Measurements from ENCODE around the gene SERP2.
"Not testable (repeated sequence)": the region's sequence is repeated elsewhere in the genome, so short reads cannot be mapped to it uniquely, and the experiment has no call there.

The SERP2 gene

DNA sequence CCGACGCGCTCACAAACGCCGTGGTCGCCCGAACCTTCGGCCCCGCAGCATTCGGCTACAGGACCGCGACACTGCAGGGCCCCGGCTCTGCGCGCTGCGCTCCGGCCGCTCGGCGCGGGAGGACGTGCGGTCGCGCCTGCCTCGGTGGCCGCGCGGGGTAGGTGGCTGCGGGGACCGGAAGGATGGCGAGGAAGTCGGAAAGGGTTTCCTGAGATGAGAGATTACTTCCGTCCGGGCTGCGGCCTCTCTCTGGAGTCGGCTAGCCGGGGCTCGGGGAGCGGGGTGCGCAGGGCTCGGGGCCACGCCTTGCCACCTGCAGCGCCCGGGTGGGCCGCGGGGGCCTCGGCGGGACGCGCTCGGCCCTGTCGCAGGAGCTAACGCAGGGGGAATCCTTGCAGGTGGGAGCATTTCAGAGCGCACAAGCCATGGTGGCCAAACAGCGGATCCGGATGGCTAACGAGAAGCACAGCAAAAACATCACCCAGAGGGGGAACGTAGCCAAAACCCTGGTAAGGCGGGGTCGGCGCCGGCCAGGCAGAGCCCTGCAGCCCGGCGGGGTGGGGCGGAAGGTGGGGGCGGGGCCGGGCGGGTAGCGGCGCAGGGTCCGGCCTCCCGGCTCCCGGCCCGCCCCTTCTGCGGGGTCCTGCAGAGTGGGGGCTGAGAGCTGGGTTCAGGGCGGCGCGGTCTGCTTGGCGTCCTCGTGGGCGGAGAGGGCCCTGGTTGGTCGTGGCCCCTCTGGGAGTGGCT lies at the start of gene SERP2:
TSS of gene SERP2 (plus strand) at position 224 of the 747 bp plus-strand sequence. CDS start at position 426, 202 bp downstream.
- DNase-seq (ENCODE audit: low read depth), result no peak

GRCh38 chr13:44326961-44327360 lies 46.7 kb upstream of the SERP2 start:
- no peak for DNase-seq (ENCODE audit: low read depth)

DNA sequence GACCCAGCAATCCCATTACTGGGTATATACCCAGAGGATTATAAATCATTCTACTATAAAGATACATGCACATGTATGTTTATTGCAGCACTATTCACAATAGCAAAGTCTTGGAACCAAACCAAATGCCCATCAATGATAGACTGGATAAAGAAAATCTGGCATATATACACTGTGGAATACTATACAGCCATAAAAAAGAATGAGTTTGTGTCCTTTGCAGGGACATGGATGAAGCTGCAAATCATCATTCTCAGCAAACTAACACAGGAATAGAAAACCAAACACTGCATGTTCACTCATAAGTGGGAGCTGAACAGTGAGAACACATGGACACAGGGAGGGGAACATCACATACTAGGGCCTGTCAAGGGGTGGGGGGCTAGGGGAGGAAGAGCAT lies 44.6 kb upstream of the SERP2 start:
- not testable (repeated sequence) for DNase-seq (ENCODE audit: low read depth)

DNA sequence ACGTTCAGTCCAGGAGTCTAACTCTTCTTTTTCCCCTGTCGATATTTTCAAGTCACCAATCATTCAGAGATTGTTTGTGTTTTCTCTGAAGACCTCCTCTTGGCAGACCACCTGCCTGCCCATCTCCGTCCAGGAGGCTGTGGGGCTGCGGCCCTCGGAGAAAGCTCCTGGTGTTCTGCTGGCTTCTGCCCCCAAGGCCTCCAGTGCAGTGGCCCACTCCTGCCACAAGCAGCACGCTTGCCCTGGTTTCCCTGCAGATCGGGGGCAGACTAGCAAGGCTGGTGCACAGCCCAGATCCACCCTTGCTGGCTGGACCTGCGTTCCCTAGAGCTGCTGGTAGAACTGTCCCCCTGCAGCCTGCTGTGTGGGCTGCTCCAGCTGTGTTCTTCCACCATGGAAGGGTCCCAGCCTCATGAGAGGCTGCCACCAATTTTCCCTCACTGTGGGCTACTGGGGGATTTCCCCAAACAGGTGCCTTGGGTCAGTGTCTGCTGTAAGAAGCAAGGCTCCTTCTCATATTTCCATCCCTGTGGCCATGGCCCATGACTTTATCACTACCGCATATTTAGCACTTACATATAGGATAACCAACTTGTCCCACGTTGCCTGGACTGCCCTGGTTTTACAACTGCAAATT lies 43.6 kb upstream of the SERP2 start:
- no peak for DNase-seq (ENCODE audit: low read depth)

GRCh38 chr13:44331446-44331845 lies 42.2 kb upstream of the SERP2 start:
- no peak for DNase-seq (ENCODE audit: low read depth)

DNA sequence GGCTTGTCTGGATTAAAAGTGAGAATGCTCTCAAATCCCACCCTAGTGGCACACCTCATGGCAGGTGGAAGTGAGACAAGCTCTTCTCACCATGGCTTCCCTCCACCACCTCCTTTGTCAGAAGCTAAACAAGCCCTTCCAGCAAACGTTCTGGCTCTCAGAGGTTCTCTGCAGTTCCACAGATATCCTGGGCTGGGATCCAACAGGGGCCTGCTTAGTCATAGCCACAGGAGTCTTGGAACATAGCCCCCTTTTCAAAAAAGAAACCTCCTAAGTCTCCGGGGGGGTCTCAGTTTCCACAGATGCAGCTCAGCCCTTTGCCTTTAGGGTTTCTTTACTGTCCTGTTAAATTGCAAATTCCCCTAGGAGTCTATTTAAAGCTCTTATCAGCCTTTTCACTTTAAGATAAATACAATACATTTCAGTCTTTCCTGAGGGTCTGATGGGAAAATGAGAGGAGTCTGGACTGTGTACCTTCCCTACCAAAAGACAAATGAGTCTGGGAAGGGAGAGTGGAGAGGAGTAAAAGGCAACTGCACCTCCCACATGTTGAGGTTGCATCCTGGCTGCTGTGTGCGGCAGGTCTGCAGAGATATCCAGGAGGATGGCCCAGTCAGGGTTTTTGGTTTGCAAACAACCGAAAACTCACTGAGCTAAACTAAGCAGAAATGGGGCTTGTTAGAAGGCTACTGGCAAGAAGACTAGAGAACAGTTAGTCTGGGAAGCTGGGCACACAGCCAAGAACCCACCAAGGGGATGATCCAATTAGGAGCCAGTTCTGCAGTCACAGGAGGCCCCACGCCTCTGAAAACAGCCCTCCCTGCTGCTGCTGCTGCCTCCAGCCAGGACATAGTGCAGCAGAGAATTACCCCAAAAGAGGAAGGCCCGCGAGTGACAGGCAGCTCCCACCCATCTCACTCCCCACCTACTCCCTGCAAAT lies 41.4 kb upstream of the SERP2 start:
- peak; percentile 60 for DNase-seq (ENCODE audit: low read depth)

DNA sequence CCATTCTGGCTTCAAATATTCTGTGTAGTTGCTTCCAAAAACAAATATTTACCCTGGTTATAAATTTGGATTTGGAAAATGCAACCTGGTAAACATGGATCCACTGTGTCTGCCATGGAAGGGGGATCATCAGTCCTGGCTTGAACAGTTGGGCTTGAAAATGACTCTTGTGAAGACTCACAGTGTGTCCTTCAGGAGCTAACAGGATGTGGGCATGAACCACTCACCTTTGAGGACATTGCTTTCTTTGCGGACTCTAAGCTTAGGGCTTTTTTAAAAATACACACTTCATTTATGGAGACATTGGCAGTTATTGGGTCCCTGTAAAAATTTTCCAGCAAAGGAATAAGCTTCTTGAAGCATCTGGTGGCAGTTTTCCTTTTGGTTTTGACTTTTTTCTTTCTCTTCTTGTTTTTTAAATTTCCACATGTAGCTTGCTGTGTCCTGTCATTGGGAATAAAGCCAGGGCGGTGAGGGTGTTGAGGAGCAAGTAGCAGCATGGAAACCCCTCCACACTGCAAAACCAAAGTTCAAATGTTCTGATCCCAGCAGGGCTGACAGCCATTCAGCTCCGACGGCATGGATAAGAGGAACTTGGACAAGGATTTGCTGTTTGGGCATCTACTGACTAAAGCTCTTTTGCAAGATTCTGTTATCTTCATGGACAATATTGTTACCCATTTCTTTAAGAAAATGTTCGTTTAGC lies 39.5 kb upstream of the SERP2 start:
- DNase-seq (ENCODE audit: low read depth), result no peak

DNA sequence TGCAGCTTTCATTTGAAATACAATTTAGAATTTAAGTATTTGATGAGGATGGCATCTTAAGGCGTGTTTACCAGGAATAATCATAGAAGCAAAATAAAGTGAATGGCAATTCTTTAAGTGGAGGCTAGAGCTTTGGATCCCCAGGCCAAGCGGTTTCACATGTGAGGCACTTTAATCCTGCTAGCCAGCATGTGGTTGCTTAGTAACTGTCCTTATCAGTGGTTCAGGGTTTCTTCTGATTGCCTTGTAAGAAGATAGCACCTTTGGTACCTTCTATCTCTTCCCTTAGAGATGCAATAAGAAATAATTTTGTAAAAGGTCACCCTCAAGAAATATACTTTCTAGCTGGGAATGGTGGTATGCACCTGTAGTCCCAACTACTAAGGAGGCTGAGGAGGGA lies 38.9 kb upstream of the SERP2 start:
- no peak for DNase-seq (ENCODE audit: low read depth)

GRCh38 chr13:44336934-44337333 lies 36.7 kb upstream of the SERP2 start:
- DNase-seq (ENCODE audit: low read depth), result no peak

- DNase-seq (ENCODE audit: low read depth), result no peak
Measured at GRCh38 chr13:44337581-44337980, 36.0 kb upstream of the SERP2 start.

DNA sequence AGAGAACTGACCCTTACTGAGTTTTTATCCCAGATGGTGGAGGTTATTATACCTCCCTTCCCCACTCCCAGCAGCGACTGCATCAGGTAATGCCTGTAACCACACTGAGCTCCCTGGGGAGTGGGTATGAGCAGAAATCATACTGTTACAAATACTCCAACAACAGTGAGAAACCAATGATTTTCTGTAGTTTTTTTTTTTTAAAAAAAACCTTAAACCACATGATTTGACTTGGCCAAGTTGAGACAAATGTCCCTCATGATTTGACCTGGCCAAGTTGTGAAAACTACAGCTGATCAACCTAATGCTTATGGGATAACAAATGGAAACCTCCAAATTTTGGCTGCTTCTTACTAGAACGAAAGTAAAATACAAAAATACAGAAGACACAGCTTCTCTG lies 33.1 kb upstream of the SERP2 start:
- DNase-seq (ENCODE audit: low read depth), result no peak

GRCh38 chr13:44342741-44343140 lies 30.9 kb upstream of the SERP2 start:
- DNase-seq (ENCODE audit: low read depth), result no peak

- DNase-seq (ENCODE audit: low read depth), result no peak
Measured at GRCh38 chr13:44346534-44346933, 27.1 kb upstream of the SERP2 start.

DNA sequence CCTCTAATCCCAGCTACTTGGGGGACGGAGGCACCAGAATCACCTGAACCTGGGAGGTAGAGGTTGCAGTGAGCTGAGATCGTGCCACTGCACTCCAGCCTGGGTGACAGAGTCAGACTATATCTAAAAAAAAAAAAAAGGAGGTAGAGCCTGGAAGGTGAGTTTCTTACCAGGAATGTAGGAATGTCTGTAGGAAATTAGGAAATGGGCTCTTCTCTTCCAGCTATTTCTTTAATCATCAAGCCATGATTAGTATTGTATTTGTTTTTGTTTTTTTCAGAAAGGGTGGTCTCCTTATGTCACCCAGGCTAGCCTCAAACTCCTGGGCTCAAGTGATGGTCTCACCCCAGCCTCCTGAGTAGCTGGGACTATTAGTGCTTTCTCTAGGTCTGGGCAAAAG lies 26.3 kb upstream of the SERP2 start:
- DNase-seq (ENCODE audit: low read depth), result no peak

- DNase-seq (ENCODE audit: low read depth), result no peak
Measured at GRCh38 chr13:44347949-44348348, 25.7 kb upstream of the SERP2 start.

- no peak for DNase-seq (ENCODE audit: low read depth)
Measured at GRCh38 chr13:44350775-44351504, 22.7 kb upstream of the SERP2 start.

DNA sequence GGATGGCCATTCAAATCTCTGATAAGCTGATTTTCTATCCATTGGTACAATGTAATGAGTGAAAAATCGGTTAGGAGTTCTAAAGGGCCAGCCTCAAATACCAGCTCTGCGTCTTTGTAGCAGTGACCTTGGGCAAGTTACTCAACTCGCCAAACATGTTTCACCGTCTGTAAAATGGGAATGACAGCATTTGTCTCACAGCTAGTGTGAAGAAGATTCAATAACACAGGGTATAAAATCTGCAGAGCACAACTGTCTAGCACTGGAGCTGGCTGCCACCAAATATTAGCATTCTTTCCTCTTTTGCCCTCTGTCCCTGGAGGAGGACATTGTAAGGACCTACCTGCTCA lies 22.1 kb upstream of the SERP2 start:
- no peak for DNase-seq (ENCODE audit: low read depth)

GRCh38 chr13:44352202-44352601 lies 21.4 kb upstream of the SERP2 start:
- no peak for DNase-seq (ENCODE audit: low read depth)

GRCh38 chr13:44352671-44353070 lies 21.0 kb upstream of the SERP2 start:
- no peak for DNase-seq (ENCODE audit: low read depth)

DNA sequence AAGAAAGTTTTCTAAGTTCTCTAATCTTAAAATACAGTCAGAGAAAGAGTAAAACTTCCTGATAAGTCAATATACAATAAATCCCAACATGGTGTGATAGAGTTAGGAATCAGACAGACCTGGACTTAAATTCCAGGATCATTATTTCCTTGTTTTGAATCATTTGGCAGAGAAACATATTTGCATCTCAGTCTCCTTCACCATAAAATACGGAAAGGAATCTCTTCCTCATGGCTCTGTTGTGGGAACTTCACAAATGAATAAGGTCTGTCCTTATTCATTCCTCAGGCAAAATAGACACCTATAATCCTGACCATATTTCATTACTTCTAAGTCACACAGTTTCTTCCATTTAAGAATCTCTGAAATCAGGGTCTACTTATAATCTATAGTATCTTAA lies 19.3 kb upstream of the SERP2 start:
- DNase-seq (ENCODE audit: low read depth), result no peak

- DNase-seq (ENCODE audit: low read depth), result no peak
Measured at GRCh38 chr13:44354884-44355283, 18.7 kb upstream of the SERP2 start.

DNA sequence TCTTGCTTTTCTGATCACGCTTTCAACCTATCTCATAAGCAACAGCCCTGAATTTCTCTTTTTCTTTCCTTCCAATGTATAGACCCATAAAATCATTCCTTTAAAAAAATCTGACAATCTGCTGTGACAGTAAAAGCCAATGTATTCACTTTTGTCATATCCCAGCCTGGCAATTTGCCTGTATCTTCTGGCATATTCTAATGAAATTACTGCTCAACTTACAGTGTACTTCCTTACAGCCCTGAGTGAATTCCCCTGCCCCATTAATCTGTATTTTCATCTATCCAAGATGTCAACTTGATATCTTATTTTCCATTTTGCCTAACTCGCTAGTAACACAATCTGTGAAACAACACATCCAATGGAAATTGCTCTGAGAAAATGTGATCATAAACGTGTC lies 18.0 kb upstream of the SERP2 start:
- DNase-seq (ENCODE audit: low read depth), result no peak
